Tongue (tissue), 3 donors: ENCODE data around the gene ADRA1B. TPM values are rescaled to one million over a fixed set of nuclear protein-coding genes. Genes with fewer than 3 reads are reported as not detected.

Source experiments
- DNase-seq: peaks from one replicate; pipeline ENCODE4 v3.0.0-alpha.2; 2015
- small RNA-seq: library from RNA; depleted of rRNA; stranded (forward); fragments of <200 nt; gene quantifications from one replicate; pipeline ENCODE3, GENCODE V24; 2014; ENCODE audit warnings: low replicate concordance
- total RNA-seq: library from RNA; depleted of rRNA; stranded (reverse); fragments of >200 nt; gene quantifications from one replicate; pipeline ENCODE4 v1.2.3, GENCODE V29; 2014

ADRA1B gene
- total RNA-seq, 1 donor from 2014 or later, result 0.51 TPM

GRCh38 chr5:160020266-160020770 is 104.0 kb downstream of the ADRA1B start:
- DNase-seq, result no peak

DNA sequence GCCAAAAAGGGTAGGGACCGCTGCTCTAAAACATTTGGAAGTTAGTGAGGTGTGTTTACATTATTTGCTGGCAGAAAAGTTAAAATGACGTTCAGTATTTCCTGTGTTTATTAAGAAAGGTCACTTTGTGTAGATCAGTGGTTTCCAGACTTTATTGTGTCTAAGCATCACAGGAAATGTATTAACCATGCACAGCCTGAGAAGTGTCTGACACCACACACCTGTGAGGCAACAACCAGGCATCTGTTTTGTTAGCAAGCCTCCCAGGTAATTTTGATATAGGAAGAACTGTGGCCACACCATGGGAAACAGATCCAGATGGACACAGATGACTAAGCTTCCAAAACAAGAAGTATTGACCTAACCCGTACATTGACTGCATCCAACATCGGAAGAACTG is 104.7 kb downstream of the ADRA1B start:
- no peak for DNase-seq

- peak; percentile 88 for DNase-seq
Measured at GRCh38 chr5:160021831-160022446, 105.7 kb downstream of the ADRA1B start.

Small RNA genes within 50 kb of the gene (small RNA-seq; reads per million reads assigned to genes)
- gene RF00019, result not detected

Other genes starting within 250 kb of the ADRA1B start
- 42.2 TPM for gene TTC1, start 92.7 kb downstream of the ADRA1B start, total RNA-seq
- 25.6 TPM for gene PWWP2A, start 203.0 kb downstream of the ADRA1B start, total RNA-seq